ENCODE data around the gene CADM2. TPM values are rescaled to one million over a fixed set of nuclear protein-coding genes. Genes with fewer than 3 reads are reported as not detected.

The CADM2 gene
- total RNA-seq, 4 donors from 2014 or later: 1.7 to 34.7 (median 7.9) TPM

DNA sequence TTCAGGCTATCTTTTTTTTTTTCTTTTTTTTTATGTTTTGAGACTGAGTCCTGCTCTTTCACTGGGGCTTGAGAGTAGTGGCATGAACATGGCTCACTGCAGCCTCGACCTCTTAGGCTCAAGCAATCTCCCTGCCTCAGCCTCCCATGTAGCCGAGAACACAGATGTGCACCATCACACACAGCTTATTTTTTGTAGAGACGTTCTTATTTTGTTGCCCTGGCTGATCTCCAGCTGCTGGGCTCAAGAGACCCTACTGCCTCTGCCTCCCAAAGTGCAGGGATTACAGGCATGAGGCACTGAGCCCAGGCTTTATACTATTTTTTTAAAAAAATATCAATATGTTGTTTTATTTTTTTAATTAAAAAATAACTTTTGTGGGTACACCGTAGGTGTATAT lies 467.3 kb downstream of the CADM2 start:
- ATAC-seq (ENCODE audit: low FRiP score) (no peak), DNase-seq (ENCODE audit: low spot score) (no peak)
- TF ChIP-seq, protein P1, sequence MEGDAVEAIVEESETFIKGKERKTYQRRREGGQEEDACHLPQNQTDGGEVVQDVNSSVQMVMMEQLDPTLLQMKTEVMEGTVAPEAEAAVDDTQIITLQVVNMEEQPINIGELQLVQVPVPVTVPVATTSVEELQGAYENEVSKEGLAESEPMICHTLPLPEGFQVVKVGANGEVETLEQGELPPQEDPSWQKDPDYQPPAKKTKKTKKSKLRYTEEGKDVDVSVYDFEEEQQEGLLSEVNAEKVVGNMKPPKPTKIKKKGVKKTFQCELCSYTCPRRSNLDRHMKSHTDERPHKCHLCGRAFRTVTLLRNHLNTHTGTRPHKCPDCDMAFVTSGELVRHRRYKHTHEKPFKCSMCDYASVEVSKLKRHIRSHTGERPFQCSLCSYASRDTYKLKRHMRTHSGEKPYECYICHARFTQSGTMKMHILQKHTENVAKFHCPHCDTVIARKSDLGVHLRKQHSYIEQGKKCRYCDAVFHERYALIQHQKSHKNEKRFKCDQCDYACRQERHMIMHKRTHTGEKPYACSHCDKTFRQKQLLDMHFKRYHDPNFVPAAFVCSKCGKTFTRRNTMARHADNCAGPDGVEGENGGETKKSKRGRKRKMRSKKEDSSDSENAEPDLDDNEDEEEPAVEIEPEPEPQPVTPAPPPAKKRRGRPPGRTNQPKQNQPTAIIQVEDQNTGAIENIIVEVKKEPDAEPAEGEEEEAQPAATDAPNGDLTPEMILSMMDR (IDR thresholded peaks at IDR 0.05): no peak

DNA sequence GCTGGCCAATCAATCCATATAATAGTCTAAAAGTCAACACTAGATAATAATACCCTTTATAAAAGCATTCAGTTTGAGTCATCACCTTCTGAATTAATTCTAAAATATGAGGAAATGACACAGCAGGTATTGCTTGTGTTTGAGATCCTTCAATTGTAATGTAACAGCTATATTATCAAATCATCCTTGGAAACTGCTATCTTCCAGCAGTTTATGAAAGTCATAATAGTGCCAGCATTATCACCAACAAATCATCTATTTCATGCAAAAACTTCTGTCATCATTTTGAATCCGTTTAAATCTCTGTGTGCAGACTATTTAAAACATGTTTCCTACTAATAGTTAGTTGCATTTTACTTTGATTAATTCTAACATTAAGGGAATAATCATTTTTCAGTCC lies 468.7 kb downstream of the CADM2 start:
- ATAC-seq (ENCODE audit: low FRiP score) (no peak), DNase-seq (ENCODE audit: low spot score) (no peak)
- TF ChIP-seq, protein P1 (IDR thresholded peaks at IDR 0.05): no peak

DNA sequence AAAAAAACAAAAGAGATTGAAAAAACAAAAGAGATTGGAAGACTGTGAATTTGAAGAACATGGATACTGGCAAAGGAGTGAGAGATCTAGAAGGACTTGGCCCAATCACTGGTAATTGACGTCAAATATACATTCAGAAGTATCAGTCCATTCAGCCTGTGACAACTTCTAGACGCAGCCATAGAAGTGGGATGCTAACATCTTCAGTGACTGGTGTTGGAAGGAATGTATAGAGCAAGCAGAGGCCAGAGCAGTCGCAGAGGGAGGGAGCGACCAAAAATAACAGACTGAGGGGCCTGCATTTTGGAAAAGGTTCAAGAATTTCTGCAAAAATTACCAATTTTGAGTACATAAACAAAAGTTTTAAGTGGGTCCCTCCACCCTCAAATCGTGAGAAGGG lies 473.3 kb downstream of the CADM2 start:
- TF ChIP-seq, protein P1 (IDR thresholded peaks at IDR 0.05): no peak
- ATAC-seq (ENCODE audit: low FRiP score): no peak

GRCh38 chr3:85433319-85433718 lies 474.5 kb downstream of the CADM2 start:
- TF ChIP-seq, protein P1 (IDR thresholded peaks at IDR 0.05): no peak
- ATAC-seq (ENCODE audit: low FRiP score) (no peak), DNase-seq (ENCODE audit: low spot score) (no peak)

More for the DNA sequence above, 473.3 kb downstream of the CADM2 start:
- no peak for DNase-seq (ENCODE audit: low spot score)

GRCh38 chr3:85455561-85456200 lies 496.9 kb downstream of the CADM2 start:
- TF ChIP-seq, protein P1 (IDR thresholded peaks at IDR 0.05): no peak
- ATAC-seq (ENCODE audit: low FRiP score) (no peak), DNase-seq (ENCODE audit: low spot score) (no peak)

DNA sequence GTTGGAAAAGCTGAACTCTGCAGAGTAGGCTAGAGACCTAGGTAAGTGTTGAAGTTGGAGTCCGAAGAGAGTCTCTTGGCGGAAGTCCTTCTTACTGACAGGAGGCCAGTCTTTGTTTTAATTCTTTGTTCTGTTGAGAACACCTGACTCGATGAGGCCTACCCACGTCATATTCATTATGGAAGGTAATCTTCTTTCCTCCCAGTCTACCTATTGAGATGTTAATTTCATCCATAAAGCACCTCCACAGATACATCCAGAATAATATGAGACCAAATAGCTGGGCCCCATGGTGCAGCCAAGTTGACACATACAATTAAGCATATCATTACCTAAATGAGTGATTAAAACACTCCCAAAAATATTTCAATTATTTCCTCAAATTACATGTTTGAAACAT lies 515.5 kb downstream of the CADM2 start:
- TF ChIP-seq, protein P1 (IDR thresholded peaks at IDR 0.05): no peak
- no peak for DNase-seq (ENCODE audit: low spot score)
- no peak for ATAC-seq (ENCODE audit: low FRiP score)

DNA sequence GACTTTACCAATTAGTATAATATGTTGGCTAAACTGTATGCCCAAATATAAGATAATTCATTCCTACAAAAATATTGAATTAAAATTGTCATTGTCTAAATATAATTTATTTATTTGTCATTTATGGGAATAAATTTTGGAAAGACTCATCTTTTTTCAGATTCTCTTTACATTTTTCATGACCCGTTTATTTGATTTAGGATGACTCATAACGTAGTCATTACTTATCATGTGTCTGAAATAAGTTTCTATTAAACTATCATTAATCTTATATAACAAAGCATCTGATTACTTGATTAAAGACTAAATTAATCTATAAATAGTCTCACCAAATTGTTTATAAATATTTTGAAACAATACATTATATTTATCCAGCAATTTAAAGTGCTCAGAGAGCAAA lies 516.6 kb downstream of the CADM2 start:
- TF ChIP-seq, protein P1 (IDR thresholded peaks at IDR 0.05): no peak
- no peak for DNase-seq (ENCODE audit: low spot score)
- no peak for ATAC-seq (ENCODE audit: low FRiP score)

Measured in omental fat pad (tissue), 4 donors.